Thyroid gland (tissue), 4 donors: ENCODE results near the gene LPP. TPM values are rescaled to one million over a fixed set of nuclear protein-coding genes. Genes with fewer than 3 reads are reported as not detected.

ENCODE experiments used
- DNase-seq, 2 donors: peaks; one replicate each; pipeline ENCODE4 v3.0.0-alpha.2; 2019
- H3K27ac ChIP-seq, 3 donors: fragments of 200-600 bp; sonication (generic); 1 replicate in 2 of 3; 2 replicates in 1 of 3; pipeline ENCODE4 v1.5.1; 2016 to 2019; ENCODE audit warnings: mild to moderate bottlenecking in 1 of 3, moderate library complexity in 1 of 3
- H3K27me3 ChIP-seq: fragments of 200-600 bp; sonication (generic); one replicate; pipeline ENCODE4 v1.5.1; 2019
- H3K36me3 ChIP-seq, 2 donors: fragments of 200-600 bp; sonication (generic); one replicate each; pipeline ENCODE4 v1.5.1; 2016 to 2019
- H3K4me1 ChIP-seq, 2 donors: fragments of 200-600 bp; sonication (generic); one replicate each; pipeline ENCODE4 v1.5.1; 2017 to 2019
- H3K4me3 ChIP-seq, 3 donors: fragments of 200-600 bp; sonication (generic); replicated peaks in 1 of 3; 1 replicate in 2 of 3; 2 replicates in 1 of 3; pipeline ENCODE4 v1.5.1; 2016; ENCODE audit warnings: mild to moderate bottlenecking in 1 of 3
- H3K9me3 ChIP-seq: fragments of 200-600 bp; sonication (generic); one replicate; pipeline ENCODE4 v1.5.1; 2017
- POLR2A ChIP-seq, 2 donors: fragments of 450-650 bp; IDR thresholded peaks; one replicate each; pipeline ENCODE4 v1.6.1; 2017; ENCODE audit warnings: antibody characterized with exemption in 2 of 2, mild to moderate bottlenecking in 2 of 2, moderate library complexity in 1 of 2
- WGBS, 2 donors: methylation state at CpG; one replicate each; pipeline ENCODE4 v1.1.5; 2017; 5-methylcytosine and 5-hydroxymethylcytosine counted together
- intact Hi-C: fragments of 100-400 bp; cut with DNase I; formaldehyde crosslinking; loops from one replicate; pipeline ENCODE4 v1.15.1; 2023
- total RNA-seq, 4 donors: library from RNA; depleted of rRNA; stranded (reverse); fragments of >200 nt; gene quantifications; one replicate each; pipeline ENCODE4 v1.2.3, GENCODE V29; 2016
- TF ChIP-seq, protein P1 (sequence below), 6 experiments: fragments of 200-600 bp in 3 of 6; fragments of 450-650 bp in 3 of 6; sonication (generic) in 3 of 6; IDR thresholded peaks; one replicate each; pipeline ENCODE4 v1.5.1; 2016 to 2019; ENCODE audit warnings: antibody characterized with exemption in 6 of 6, mild to moderate bottlenecking in 2 of 6, inconsistent platforms in 1 of 6, moderate library complexity in 1 of 6

LPP gene
- total RNA-seq, 4 donors from 2014 or later: 79.0 to 141 (median 82.8) TPM

DNA sequence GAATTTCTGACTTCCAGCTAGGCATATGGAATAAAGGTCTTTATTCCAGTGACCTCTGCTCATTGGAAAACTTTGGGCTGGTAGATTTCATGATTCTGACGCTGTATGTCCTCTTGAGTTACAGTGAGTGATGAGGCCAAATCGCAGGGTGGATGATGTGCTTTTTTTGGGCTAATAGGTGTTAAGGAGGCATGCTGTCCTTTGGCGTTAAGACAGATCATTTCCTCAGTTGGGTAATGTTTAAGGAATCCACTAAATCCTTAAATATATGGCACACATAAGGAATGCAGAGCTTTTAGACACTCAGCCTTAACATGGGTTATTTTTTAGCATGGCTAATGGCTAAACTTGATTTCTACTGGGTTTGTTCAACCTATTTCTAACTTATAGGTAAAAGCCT lies 87.9 kb downstream of the LPP start:
- Histone ChIP-seq H3K4me3 (no peak overlapping the region), H3K36me3 (no peaks in the 10 kb centered on the region), H3K9me3 (no peaks in the 10 kb centered on the region), H3K27me3 (no peaks in the 10 kb centered on the region), H3K27ac (no peak overlapping the region), H3K4me1 (peaks cover 0 to 4% of the 10 kb centered on the region in 2 donors)
- TF ChIP-seq POLR2A (IDR thresholded peaks at IDR 0.05): no peak
- TF ChIP-seq, protein P1, sequence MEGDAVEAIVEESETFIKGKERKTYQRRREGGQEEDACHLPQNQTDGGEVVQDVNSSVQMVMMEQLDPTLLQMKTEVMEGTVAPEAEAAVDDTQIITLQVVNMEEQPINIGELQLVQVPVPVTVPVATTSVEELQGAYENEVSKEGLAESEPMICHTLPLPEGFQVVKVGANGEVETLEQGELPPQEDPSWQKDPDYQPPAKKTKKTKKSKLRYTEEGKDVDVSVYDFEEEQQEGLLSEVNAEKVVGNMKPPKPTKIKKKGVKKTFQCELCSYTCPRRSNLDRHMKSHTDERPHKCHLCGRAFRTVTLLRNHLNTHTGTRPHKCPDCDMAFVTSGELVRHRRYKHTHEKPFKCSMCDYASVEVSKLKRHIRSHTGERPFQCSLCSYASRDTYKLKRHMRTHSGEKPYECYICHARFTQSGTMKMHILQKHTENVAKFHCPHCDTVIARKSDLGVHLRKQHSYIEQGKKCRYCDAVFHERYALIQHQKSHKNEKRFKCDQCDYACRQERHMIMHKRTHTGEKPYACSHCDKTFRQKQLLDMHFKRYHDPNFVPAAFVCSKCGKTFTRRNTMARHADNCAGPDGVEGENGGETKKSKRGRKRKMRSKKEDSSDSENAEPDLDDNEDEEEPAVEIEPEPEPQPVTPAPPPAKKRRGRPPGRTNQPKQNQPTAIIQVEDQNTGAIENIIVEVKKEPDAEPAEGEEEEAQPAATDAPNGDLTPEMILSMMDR (IDR thresholded peaks at IDR 0.05): no peak
- 91 to 97% methylated on average over 3 of the region's 3 CpGs for WGBS, 2 donors
- intact Hi-C loops: no loop called here
- no peak for DNase-seq

DNA sequence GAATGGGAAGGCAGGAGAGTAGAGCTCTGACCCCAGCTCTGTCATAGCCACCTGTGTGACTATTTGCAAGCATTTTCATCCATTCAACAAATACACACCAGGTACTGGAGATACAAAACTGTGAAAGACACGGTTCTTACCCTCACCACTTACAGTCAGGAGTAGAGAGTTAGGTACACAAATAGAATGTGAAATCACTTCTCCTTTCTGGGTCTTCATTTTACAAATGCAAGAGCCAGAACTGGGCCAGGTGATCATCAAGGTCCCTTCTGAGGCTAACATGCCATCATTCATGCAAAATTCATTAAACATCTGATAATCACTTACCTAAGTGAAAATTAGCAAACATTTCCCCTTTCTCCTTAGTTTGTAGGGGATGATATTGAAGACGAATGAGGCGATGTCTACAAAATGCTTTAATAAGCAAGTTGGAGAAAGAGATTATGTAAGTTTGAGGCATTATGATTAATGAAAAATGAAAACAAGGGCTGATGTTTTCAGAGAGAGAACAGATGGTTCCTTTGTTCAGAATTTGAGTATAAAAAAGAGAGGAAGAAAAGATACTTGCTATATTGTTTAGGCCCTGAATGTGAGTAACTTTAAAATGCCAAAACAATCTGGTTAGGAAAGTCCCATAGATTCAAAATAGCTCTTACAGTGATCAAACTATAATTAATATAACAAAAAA lies 88.6 kb downstream of the LPP start:
- 80 to 89% methylated on average over 3 of the region's 3 CpGs for WGBS, 2 donors
- no peak for TF ChIP-seq POLR2A (IDR thresholded peaks at IDR 0.05)
- H3K27me3 ChIP-seq: no peaks in the 10 kb centered on the region
- no peaks in the 10 kb centered on the region for H3K9me3 ChIP-seq
- no peaks in the 10 kb centered on the region for H3K36me3 ChIP-seq
- no peak overlapping the region for H3K4me3 ChIP-seq
- H3K4me1 ChIP-seq: peaks cover 0 to 4% of the 10 kb centered on the region in 2 donors
- H3K27ac ChIP-seq: no peak overlapping the region
- DNase-seq: no peak
- intact Hi-C loops: no loop called here

DNA sequence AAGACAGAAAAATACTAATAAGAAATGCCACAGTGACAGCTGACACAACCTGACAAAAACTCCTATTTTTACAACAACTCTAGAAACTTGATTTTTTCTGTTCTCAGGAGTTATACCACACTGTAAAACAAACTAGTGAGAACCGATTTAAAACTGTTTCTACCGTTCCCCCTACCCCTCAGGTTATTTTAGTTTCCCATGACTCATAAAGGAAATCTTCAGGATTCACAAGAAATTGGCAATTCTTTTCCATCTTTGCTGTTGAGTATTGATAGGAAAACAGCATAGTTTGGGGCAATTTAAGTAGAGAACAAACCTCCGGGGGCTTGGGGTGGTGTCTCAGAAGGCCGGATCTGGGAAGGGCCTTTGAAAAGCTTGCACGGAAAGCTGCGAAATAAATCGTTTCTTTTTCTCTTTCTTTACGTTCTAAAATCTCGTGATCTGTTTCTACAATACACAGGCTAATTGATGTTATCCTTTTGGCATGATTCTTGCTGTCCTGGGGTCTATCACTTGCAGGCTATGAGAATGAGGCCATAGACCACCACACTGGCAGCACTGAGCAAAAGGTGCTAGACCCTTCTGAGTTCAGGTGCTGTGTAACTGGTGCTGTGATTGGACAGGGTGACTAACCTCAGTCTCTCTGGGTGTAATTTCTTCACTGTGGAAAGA lies 89.3 kb downstream of the LPP start:
- TF ChIP-seq, protein P1 (IDR thresholded peaks at IDR 0.05): no peak
- TF ChIP-seq POLR2A (IDR thresholded peaks at IDR 0.05): no peak
- WGBS, 2 donors: 92 to 93% methylated on average over 9 of the region's 9 CpGs
- no peaks in the 10 kb centered on the region for H3K36me3 ChIP-seq
- no peak for DNase-seq
- H3K9me3 ChIP-seq: no peaks in the 10 kb centered on the region
- H3K27me3 ChIP-seq: no peaks in the 10 kb centered on the region
- H3K27ac ChIP-seq: no peak overlapping the region
- no peak overlapping the region for H3K4me3 ChIP-seq
- intact Hi-C loops: no loop called here
- peaks cover 0 to 4% of the 10 kb centered on the region in 2 donors for H3K4me1 ChIP-seq

DNA sequence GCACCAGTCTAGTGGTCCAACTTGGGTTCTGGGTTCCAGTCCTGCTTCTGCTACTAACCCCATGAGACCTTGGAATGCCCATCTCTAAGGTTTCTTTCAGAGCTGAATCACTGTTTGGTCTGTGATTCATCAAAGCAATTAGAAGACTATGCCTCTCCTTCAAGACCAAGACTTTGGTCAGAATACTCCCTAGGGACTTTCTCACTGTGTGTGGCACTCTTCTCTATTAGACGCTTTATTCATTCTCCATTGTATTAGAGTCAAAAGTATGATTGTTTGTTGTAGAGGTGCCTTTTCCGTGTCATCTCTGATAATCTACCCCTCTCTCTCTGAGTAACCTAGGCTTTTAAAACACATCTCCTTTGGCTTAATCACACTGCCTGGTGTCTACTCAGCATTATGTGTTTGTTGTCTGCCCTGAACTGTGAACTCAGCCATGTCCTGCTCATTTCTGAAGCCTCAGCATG lies 90.5 kb downstream of the LPP start:
- intact Hi-C loops: no loop called here
- 98 to 99% methylated on average over 2 of the region's 2 CpGs for WGBS, 2 donors
- DNase-seq: no peak
- no peak overlapping the region for H3K4me3 ChIP-seq
- H3K27ac ChIP-seq: no peak overlapping the region
- no peak for TF ChIP-seq POLR2A (IDR thresholded peaks at IDR 0.05)
- TF ChIP-seq, protein P1 (IDR thresholded peaks at IDR 0.05): no peak
- H3K4me1 ChIP-seq: peaks cover 0 to 4% of the 10 kb centered on the region in 2 donors
- no peaks in the 10 kb centered on the region for H3K9me3 ChIP-seq
- no peaks in the 10 kb centered on the region for H3K36me3 ChIP-seq
- no peaks in the 10 kb centered on the region for H3K27me3 ChIP-seq

DNA sequence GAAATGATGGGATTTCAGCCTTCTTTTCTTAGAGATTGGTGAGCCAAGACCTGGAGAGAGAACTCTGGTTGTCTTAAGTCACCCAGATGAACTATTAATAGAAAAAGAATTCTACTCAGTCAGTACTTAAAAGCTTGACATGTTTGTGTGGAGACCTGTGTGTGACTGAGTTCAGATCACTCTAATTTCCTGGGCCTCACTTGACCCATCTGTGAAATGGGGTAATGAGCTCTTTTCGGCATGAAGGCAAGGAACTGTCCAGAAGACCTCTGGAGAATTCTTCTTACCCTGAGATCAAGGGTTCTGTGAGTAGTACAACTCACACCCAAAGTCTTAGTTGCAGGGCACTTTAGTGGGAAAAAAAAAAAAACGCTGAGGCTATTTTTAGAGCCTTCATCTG lies 92.9 kb downstream of the LPP start:
- Histone ChIP-seq H3K36me3 (no peaks in the 10 kb centered on the region), H3K27ac (no peak overlapping the region), H3K9me3 (no peaks in the 10 kb centered on the region), H3K27me3 (no peaks in the 10 kb centered on the region), H3K4me3 (no peak overlapping the region), H3K4me1 (no peaks in the 10 kb centered on the region)
- DNase-seq: no peak
- TF ChIP-seq POLR2A (IDR thresholded peaks at IDR 0.05): no peak
- TF ChIP-seq, protein P1 (IDR thresholded peaks at IDR 0.05): no peak
- WGBS, 2 donors: 88 to 95% methylated on average over 2 of the region's 2 CpGs
- intact Hi-C loops: no loop called here
